ENCODE results near the gene UCHL1.

UCHL1 gene

DNA sequence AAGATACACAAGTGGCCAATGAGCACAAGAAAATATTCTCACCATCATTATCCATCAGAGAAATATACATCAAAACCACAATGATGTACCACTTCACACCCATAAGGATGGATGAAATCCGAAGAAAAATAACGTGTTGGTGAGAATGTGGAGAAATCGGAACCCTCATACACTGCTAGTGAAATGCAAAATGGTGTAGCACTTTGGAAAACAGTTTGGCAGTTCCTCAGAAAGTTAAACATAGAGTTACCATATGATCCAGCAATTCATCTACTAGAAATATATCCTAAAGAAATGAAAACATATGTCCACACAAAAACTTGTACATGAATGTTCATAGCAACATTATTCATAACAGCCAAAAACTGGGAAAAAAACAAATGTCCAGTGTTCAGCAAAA lies 23.9 kb upstream of the UCHL1 start:
- in situ Hi-C loops (cut with MboI; ENCODE audit: low sequenced_read_pairs) = no loop called here

GRCh38 chr4:41236032-41236431 lies 20.7 kb upstream of the UCHL1 start:
- in situ Hi-C loops (cut with MboI; ENCODE audit: low sequenced_read_pairs) = no loop called here

GRCh38 chr4:41236508-41236907 lies 20.2 kb upstream of the UCHL1 start:
- in situ Hi-C loops (cut with MboI; ENCODE audit: low sequenced_read_pairs) = no loop called here

DNA sequence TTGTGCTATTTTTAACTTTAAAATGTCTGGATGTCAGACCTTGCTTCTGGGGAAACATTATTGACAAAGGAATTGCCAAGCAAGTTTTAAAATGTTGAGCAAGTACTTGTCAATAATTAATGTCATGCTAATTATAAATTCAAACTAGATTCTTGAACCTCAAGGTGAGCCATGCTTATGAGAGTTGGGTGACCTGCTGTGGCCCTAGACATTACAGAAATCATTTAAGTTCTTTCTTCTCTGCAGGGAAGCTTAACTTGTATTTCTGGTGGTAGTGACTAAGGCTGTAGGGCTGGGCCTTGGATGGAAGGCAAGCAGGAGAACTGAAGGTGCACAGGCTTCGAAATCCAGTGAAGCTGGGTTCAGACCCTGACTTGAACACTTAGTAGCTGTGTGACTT lies 14.8 kb upstream of the UCHL1 start:
- in situ Hi-C loops (cut with MboI; ENCODE audit: low sequenced_read_pairs) = no loop called here

- in situ Hi-C loops (cut with MboI; ENCODE audit: low sequenced_read_pairs) = no loop called here
Observed at GRCh38 chr4:41245983-41246382, 10.7 kb upstream of the UCHL1 start.

GRCh38 chr4:41256131-41256739 lies 493 bp upstream of the UCHL1 start:
- in situ Hi-C loops (cut with MboI; ENCODE audit: low sequenced_read_pairs) = no loop called here

DNA sequence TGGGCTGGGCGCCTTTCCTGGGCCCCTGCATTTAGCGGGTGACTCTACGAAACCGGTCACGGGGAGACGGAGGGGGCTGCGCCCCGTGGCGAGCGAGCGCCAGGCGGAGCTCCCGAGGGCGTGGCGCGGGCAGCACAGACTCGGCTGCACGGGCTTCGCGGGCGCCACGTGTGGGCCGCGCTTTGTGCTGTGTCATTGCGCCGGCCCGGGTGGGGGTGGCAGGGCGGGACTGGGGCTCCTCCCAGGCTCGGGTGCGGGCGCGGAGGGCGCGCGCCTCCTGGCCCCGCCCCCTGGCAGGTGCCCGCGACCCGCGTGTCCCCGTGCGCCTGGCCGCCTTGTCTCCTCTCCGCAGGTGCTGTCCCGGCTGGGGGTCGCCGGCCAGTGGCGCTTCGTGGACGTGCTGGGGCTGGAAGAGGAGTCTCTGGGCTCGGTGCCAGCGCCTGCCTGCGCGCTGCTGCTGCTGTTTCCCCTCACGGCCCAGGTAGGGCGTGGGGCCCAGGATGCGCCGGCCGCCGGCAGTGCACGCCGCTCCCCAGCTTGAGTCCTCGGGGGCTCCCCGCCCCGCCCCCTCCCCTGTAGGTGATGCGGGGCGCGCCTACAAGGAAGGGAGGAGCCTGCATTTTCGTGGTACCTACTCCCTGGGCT lies 651 bp downstream of the UCHL1 start:
- in situ Hi-C loops (cut with MboI; ENCODE audit: low sequenced_read_pairs) = no loop called here

GRCh38 chr4:41257906-41258305 lies 1.2 kb downstream of the UCHL1 start:
- in situ Hi-C loops (cut with MboI; ENCODE audit: low sequenced_read_pairs) = no loop called here

DNA sequence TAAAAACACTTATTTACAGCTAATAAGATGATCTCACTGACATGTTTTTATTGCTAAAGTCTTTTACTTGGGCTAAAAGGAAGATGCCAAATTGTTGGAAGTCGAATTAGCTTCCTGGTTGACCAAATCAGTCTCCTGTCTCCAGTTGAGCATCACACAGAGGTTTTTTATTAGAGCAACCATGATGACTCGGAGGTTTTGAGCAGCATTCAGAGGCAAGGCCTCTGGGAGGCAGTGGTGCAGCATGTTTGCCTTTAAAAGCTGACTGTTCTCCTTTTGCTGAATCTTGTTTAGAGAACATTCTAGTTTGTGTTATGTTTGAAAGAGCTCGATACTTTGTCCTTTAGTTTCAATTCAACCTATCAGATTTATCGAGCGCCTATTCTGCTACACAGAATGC lies 2.1 kb downstream of the UCHL1 start:
- in situ Hi-C loops (cut with MboI; ENCODE audit: low sequenced_read_pairs) = no loop called here

GRCh38 chr4:41260116-41260733 lies 3.5 kb downstream of the UCHL1 start:
- in situ Hi-C loops (cut with MboI; ENCODE audit: low sequenced_read_pairs) = no loop called here

- in situ Hi-C loops (cut with MboI; ENCODE audit: low sequenced_read_pairs) = no loop called here
Observed at GRCh38 chr4:41262198-41262597, 5.5 kb downstream of the UCHL1 start.

DNA sequence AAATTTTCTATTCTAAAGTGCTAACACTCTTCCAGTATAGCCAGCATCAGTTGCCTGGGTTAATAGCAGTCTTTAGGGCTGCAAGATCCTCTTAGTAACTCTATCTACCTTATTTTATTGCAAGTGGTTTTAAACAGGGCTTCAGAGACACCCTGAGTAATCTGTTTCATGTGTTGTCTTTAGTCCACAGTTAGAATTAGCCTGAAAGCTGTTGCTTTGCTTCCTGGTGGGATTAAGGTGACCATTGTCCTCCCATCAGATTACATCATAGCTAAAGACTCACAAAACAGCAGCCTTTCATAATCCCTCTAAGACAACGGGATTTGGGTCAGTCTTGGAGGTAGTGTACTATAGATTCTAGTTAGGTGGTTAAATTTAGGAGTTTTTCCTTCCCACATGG lies 7.5 kb downstream of the UCHL1 start:
- in situ Hi-C loops (cut with MboI; ENCODE audit: low sequenced_read_pairs) = no loop called here

GRCh38 chr4:41267997-41268396 lies 11.3 kb downstream of the UCHL1 start:
- in situ Hi-C loops (cut with MboI; ENCODE audit: low sequenced_read_pairs) = no loop called here

DNA sequence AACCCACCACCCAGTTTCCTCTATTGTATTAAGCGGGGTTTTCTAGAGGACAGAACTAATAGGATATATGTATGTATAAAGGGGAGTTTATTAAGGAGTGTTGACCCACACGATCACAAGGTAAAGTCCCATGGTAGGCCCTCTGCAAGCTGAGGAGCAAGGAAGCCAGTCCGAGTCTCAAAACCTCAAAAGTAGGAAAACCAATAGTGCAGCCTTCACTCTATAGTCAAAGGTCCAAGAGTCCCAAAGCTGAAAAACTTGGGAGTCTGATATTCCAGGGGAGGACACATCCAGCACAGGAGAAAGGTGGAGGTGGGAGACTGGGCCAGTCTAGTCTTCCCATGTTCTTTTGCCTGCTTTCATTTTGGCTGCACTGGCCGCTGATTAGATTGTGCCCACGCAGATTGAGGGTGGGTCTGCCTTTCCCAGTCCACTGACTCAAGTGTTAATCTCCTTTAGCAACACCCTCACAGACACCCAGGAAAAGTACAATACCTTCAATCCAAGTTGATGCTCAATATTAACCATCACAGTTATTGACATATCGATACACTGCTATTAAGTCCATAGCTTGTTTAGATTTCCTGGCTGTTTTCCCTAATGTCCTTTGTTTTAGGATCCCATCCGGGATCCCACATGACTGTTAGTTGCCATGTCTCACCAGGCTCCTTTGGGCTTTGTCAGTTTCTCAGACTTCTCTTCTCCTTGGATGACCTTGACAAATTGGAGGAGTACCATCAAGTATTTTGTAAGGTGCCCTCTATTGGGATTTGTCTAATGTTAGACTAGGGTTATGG lies 12.2 kb downstream of the UCHL1 start:
- in situ Hi-C loops (cut with MboI; ENCODE audit: low sequenced_read_pairs) = no loop called here

GRCh38 chr4:41269682-41270081 lies 13.0 kb downstream of the UCHL1 start:
- in situ Hi-C loops (cut with MboI; ENCODE audit: low sequenced_read_pairs) = no loop called here

- in situ Hi-C loops (cut with MboI; ENCODE audit: low sequenced_read_pairs) = loop anchor here (25.0 kb wide), 2 partner anchors 386 to 611 kb away; no protein-coding TSS in a partner anchor
Observed at GRCh38 chr4:41275931-41276330, 19.2 kb downstream of the UCHL1 start.

DNA sequence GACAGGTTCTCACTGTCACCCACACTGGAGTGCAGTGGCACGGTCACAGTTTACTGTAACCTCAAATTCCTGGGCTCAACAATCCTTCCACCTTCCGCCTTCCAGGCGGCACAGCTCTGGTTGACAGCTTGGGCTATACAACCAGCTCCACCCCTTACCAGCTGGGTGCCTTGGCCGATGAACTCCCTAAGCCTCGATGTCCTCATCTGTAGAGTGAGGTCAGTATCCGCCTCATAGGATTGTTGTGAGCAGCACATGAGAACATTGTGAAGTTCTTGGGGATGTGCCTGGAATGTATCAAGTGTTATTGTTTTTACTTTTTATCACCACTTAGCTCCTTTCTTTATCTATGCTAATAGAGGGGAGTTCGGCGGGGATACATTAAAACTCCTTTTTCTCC lies 23.3 kb downstream of the UCHL1 start:
- in situ Hi-C loops (cut with MboI; ENCODE audit: low sequenced_read_pairs) = loop anchor here (25.0 kb wide), 2 partner anchors 382 to 607 kb away; no protein-coding TSS in a partner anchor

DNA sequence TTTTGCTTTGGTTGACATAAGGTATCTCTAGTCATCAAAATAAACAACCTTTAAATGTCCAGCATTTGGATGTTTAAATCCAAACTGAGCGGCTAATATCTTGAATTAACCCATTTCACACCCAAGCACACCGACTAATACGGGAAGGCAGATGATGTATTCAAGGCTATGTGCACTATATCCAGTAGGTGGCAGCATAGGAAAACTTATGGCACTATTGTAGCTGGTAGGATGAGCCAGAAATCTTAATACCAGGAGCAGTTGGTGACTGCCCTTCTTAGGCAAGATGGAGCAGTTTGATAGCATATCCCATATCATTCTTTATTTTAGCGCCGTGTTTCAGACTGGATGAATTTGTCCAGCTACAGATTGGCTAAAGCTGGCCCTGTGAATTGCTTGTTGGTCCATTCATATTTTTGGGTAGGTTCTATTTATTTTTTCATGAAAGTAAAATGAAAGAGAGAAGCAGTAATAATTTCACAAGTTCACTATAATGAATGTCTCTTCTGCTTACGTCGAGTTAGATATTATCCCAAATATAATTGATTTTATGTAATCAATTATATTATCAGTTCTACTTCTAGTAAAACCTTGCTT lies 24.4 kb downstream of the UCHL1 start:
- in situ Hi-C loops (cut with MboI; ENCODE audit: low sequenced_read_pairs) = loop anchor here (25.0 kb wide), 2 partner anchors 381 to 606 kb away; no protein-coding TSS in a partner anchor

GRCh38 chr4:41282366-41282765 lies 25.6 kb downstream of the UCHL1 start:
- in situ Hi-C loops (cut with MboI; ENCODE audit: low sequenced_read_pairs) = loop anchor here (25.0 kb wide), 2 partner anchors 380 to 605 kb away; no protein-coding TSS in a partner anchor

DNA sequence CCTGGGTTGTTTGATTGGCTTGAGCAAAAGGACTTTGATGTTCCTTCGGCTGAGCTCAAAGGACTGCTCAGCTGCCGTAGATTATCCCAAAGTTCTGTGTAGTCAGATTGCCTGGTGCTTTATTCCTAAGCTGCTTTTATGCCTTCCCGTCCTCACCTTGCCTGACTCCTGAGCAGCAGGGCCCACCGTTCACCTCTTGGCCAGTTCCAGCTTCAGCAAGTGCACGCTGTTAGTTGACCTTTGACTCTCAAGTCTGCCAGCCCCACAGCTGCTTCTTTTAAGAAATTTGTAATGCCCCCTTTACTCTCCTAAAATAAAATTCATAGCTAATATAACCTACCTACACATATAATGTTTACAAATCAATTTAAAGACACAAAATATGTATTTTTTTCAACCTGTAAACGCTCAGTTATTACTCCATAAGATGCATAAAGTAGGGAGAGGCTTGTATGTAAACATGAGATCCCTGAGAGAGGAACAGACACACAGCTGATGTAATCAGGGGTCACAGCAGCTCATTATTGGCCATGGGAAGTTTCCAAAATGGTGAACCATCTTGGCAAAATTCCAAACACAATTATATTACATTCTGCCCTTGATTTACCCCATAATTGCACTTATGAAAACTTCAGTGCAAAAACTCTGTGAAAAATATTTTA lies 28.6 kb downstream of the UCHL1 start:
- in situ Hi-C loops (cut with MboI; ENCODE audit: low sequenced_read_pairs) = loop anchor here (25.0 kb wide), 2 partner anchors 377 to 602 kb away; no protein-coding TSS in a partner anchor
